Gastroesophageal sphincter (tissue), 3 donors: ENCODE measurements around the gene SLK.

Experiments
- CTCF ChIP-seq, 4 experiments: fragments of 200-600 bp in 2 of 4; fragments of 450-650 bp in 2 of 4; sonication (generic) in 1 of 4; IDR thresholded peaks; one replicate each; pipeline ENCODE4 v1.5.1; 2017 to 2019; ENCODE audit warnings: antibody characterized with exemption in 4 of 4, mild to moderate bottlenecking in 2 of 4, moderate library complexity in 2 of 4
- POLR2AphosphoS5 ChIP-seq: sonication (generic); formaldehyde crosslinking; IDR thresholded peaks from one replicate; pipeline ENCODE4 v1.6.1; 2017; ENCODE audit warnings: antibody characterized with exemption

- TF ChIP-seq CTCF (IDR thresholded peaks at IDR 0.05) (no peak), POLR2AphosphoS5 (no peak)
Measured at GRCh38 chr10:103969857-103970627, 3.1 kb downstream of the SLK start.
